ENCODE results near the gene DNAJB6.

The DNAJB6 gene

GRCh38 chr7:157429680-157430224 is 92.9 kb downstream of the DNAJB6 start:
- DNase-seq (ENCODE audit: low read depth) = no peak

GRCh38 chr7:157430721-157431120 is 93.9 kb downstream of the DNAJB6 start:
- H3K4me3 ChIP-seq (ENCODE audit: low read depth, low read length) = no peak overlapping the region
- no peak for DNase-seq (ENCODE audit: low read depth)
- TF ChIP-seq CTCF (IDR thresholded peaks at IDR 0.05; ENCODE audit: low read depth, low read length) = no peak
- TF ChIP-seq MAX (IDR thresholded peaks at IDR 0.05; ENCODE audit: low read depth, low read length) = no peak
- TF ChIP-seq MYC (IDR thresholded peaks at IDR 0.05; ENCODE audit: low read depth, low read length) = no peak
- TF ChIP-seq POLR2A (IDR thresholded peaks at IDR 0.05; ENCODE audit: extremely low read depth, insufficient read length) = no peak

More at GRCh38 chr7:157429680-157430224, 92.9 kb downstream of the DNAJB6 start:
- TF ChIP-seq MAX (IDR thresholded peaks at IDR 0.05; ENCODE audit: low read depth, low read length) = no peak
- no peak overlapping the region for H3K4me3 ChIP-seq (ENCODE audit: low read depth, low read length)

GRCh38 chr7:157431173-157431950 is 94.6 kb downstream of the DNAJB6 start:
- peak; percentile 48 for DNase-seq (ENCODE audit: low read depth)
- no peak overlapping the region for H3K4me3 ChIP-seq (ENCODE audit: low read depth, low read length)
- TF ChIP-seq POLR2A (IDR thresholded peaks at IDR 0.05; ENCODE audit: extremely low read depth, insufficient read length) = no peak

GRCh38 chr7:157431951-157432540 is 95.2 kb downstream of the DNAJB6 start:
- DNase-seq (ENCODE audit: low read depth) = no peak
- TF ChIP-seq CTCF (IDR thresholded peaks at IDR 0.05; ENCODE audit: low read depth, low read length) (no peak), POLR2A (IDR thresholded peaks at IDR 0.05; ENCODE audit: extremely low read depth, insufficient read length) (no peak)
- H3K4me3 ChIP-seq (ENCODE audit: low read depth, low read length) = peak overlapping the region; percentile 74

GRCh38 chr7:157432541-157432956 is 95.7 kb downstream of the DNAJB6 start:
- DNase-seq (ENCODE audit: low read depth) = peak; percentile 99
- H3K4me3 ChIP-seq (ENCODE audit: low read depth, low read length) = peak overlapping the region; percentile 74
- TF ChIP-seq CTCF (IDR thresholded peaks at IDR 0.05; ENCODE audit: low read depth, low read length) (no peak), MYC (IDR thresholded peaks at IDR 0.05; ENCODE audit: low read depth, low read length) (peak; percentile 95), POLR2A (IDR thresholded peaks at IDR 0.05; ENCODE audit: extremely low read depth, insufficient read length) (no peak), MAX (IDR thresholded peaks at IDR 0.05; ENCODE audit: low read depth, low read length) (peak; percentile 94)

- peak overlapping the region; percentile 74 for H3K4me3 ChIP-seq (ENCODE audit: low read depth, low read length)
- DNase-seq (ENCODE audit: low read depth) = peak; percentile 90
- peak; percentile 82 for TF ChIP-seq CTCF (IDR thresholded peaks at IDR 0.05; ENCODE audit: low read depth, low read length)
- peak; percentile 69 for TF ChIP-seq MYC (IDR thresholded peaks at IDR 0.05; ENCODE audit: low read depth, low read length)
- TF ChIP-seq MAX (IDR thresholded peaks at IDR 0.05; ENCODE audit: low read depth, low read length) = peak; percentile 65; the same call in 1 of the 2 replicates
- TF ChIP-seq POLR2A (IDR thresholded peaks at IDR 0.05; ENCODE audit: extremely low read depth, insufficient read length) = peak; percentile 40
Observed at GRCh38 chr7:157432957-157433576, 96.3 kb downstream of the DNAJB6 start.
